Ramos (cell line): ENCODE results near the gene IZUMO4.

ENCODE experiments used
- in situ Hi-C: fragments of 300-500 bp; cut with MboI; formaldehyde crosslinking; loops from one replicate; pipeline ENCODE4 v1.14.3; 2022; ENCODE audit warnings: low sequenced_read_pairs; ENCODE audit not compliant: unreplicated experiment

IZUMO4 gene

DNA sequence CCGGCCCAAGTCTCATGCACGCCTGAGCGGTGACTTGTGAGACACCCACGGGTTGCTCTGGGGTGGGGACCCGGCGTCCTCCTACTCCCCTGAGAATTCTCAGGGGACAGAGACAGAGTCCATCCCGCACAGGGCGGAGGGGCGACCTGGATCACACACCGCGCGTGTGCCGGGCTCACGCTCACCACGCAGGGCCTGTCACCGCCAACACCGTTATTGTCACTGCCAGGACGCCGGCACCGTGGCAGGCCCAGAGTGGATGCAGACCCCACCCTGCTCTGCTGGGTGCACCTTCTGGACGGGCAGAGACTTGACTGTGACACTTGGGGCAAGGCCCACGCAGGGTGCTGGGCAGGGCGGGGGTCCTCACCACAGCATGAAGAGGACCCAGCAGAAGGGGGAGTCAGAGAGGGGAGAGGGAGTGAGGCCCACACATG, 16.8 kb upstream of the IZUMO4 start:
- in situ Hi-C loops = loop anchor here (10.0 to 25.0 kb wide), 2 partner anchors 418 to 545 kb away; partner anchors contain the start of gene TCF3

- in situ Hi-C loops = loop anchor here (10.0 to 25.0 kb wide), 2 partner anchors 418 to 544 kb away; partner anchors contain the start of gene TCF3
Measured at GRCh38 chr19:2080336-2080988, 16.3 kb upstream of the IZUMO4 start.

DNA sequence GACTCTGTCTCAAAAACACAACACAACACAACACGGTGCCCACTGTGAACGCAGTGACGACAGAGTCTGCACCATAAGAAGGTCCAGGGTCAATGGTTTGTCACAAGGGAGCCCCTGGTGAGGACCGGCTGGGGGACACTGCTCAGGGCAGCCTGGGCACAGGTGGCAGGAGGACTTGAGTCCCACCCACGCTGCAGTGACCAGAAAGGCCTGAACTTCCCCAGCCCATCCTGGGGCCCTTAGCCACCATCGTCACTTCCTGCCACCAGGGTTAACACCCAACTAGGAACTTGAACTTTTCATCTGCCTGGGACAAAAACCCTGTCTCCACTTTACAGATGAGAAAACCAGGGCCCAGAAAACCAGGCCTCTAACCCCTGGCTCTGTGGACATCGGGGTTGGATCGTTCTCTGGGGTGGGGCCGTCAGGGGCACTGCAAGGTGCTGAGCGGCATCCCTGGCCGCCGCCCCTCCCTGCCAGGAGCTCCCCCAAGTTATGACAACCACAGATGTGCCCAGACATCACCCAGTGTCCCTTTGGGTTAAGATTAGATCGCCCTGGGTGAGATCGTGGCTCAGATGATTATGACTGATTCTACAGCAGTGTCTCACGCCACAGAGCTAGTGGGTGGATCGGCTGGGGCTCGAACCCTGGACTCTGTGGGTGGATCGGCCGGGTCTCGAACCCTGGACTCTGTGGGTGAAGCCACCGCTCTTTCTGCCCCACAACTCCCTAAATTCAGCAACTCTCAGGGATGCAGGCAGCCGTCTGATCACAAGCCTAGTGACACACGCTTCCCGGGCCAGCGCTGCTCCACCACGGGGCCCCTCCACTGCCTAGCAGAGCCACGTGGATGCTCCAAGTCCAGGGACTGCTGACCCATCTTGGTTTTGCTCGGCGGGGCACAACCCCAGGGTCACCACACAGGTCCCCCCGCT, 14.6 kb upstream of the IZUMO4 start:
- in situ Hi-C loops = loop anchor here (10.0 to 25.0 kb wide), 2 partner anchors 420 to 543 kb away; partner anchors contain the start of gene TCF3

- in situ Hi-C loops = loop anchor here (10.0 to 25.0 kb wide), 2 partner anchors 421 to 541 kb away; partner anchors contain the start of gene TCF3
Measured at GRCh38 chr19:2083174-2083854, 13.4 kb upstream of the IZUMO4 start.

GRCh38 chr19:2084993-2085720, 11.6 kb upstream of the IZUMO4 start:
- in situ Hi-C loops = loop anchor here (10.0 to 25.0 kb wide), 2 partner anchors 423 to 540 kb away; partner anchors contain the start of gene TCF3

DNA sequence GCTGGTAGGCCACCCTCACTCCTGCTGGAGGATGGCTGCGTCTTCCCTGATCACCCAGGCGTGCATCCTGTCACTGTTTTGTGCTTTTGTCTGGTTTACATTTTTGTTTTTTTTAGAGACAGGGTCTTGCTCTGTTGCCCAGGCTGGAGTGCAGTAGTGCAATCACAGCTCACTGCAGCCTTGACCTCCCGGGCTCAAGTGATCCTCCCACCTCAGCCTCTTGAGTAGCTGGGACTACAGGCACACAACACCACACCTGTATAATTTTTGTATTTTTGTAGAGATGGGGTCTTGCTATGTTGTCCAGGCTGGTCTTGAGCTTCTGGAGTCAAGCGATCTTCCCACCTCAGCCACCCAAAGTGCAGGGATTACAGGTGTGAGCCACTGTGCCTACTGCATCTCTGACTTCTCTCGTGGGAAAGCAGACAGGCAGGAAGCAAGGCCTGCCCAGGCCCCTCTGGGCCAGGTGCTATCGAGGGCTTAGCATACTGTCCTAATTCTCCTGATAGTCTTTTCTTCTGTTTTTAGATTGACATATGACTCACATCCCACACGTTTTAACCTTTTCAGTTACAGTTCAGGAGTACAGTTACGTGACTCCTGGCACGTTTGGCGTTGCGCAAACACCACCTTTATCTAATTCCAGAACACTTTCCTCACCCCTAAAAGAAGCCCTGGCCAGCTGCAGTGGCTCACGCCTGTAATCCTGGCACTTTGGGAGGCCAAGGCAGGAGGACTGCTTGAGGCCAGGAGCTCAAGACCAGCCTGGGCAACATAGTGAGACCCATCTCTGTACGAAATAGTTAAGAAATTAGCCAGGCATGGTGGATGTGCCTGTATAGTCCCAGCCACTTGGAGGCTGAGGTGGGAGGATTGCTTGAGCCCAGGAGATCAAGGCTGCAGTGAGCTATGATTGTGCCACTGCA, 9.8 kb upstream of the IZUMO4 start:
- in situ Hi-C loops = loop anchor here (10.0 to 25.0 kb wide), 2 partner anchors 425 to 538 kb away; partner anchors contain the start of gene TCF3

- in situ Hi-C loops = loop anchor here (10.0 to 25.0 kb wide), 2 partner anchors 425 to 537 kb away; partner anchors contain the start of gene TCF3
Measured at GRCh38 chr19:2087621-2088100, 9.1 kb upstream of the IZUMO4 start.

DNA sequence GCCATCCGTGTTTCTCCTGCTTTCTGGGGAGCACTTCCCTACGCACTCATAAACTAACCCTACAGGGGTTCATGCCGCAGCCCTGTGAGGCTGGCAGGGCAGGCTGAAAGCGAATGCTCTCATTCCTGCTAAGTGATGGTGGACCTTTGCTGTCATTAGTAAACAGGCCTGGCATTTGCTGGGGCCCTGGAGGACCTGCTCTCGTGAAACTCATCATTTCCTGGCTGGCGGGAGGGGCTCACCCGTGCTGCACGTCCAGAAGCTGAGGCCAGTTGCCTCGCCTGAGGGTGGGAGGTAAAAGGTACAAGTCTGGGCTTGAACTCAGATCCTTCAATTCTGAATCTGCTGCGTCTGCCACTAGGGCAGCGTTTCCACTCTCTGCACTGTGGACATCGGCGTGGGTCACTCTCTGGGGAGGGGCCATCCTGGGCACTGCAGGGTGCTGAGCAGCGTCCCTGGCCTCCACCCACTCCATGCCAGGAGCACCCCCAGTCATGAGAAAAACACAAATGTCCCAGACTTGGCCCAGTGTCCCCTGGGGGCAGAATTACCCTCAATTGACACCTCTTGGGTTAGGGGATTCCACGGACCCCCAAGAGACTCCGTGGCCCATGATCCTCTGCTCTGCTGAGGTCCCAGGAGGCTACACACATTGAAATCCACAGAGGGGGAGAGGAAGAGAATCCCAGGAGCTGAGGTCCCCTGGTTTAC, 7.6 kb upstream of the IZUMO4 start:
- in situ Hi-C loops = loop anchor here (10.0 to 25.0 kb wide), 2 partner anchors 427 to 536 kb away; partner anchors contain the start of gene TCF3

GRCh38 chr19:2089727-2090053, 7.0 kb upstream of the IZUMO4 start:
- in situ Hi-C loops = loop anchor here (10.0 to 25.0 kb wide), 2 partner anchors 427 to 535 kb away; partner anchors contain the start of gene TCF3

- in situ Hi-C loops = loop anchor here (25.0 kb wide), 1 partner anchor 430 kb away; the partner anchor contains the start of gene TCF3
Measured at GRCh38 chr19:2091926-2092525, 4.7 kb upstream of the IZUMO4 start.

DNA sequence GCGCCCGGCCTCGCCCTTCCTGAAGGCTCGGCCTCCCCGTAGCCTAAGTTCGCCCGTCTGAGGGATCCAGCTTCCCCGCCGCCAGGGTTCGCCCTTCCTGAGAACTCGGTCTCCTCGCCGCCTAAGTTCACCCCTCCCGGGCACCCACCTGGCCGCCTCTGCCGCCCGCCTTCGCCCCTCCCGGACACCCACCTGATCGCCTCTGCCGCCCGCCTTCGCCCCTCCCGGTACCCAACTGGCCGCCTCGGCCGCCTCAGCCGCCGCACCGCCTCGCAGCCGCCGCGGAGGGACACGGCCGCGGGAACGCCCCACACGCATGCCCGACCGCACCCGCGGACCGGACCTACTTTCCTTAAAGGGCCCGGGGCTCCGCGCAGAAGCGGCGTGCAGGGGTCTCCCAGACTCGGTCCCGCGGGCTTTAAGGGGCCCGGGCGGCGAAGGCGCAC, 658 bp upstream of the IZUMO4 start, which contains the start of gene MOB3A:
MOB3A (minus strand) TSS at position 293 of the 446 bp plus-strand sequence. CDS start 17,766 bp downstream, outside the sequence.
- in situ Hi-C loops = loop anchor here (25.0 kb wide), 1 partner anchor 434 kb away; the partner anchor contains the start of gene TCF3

DNA sequence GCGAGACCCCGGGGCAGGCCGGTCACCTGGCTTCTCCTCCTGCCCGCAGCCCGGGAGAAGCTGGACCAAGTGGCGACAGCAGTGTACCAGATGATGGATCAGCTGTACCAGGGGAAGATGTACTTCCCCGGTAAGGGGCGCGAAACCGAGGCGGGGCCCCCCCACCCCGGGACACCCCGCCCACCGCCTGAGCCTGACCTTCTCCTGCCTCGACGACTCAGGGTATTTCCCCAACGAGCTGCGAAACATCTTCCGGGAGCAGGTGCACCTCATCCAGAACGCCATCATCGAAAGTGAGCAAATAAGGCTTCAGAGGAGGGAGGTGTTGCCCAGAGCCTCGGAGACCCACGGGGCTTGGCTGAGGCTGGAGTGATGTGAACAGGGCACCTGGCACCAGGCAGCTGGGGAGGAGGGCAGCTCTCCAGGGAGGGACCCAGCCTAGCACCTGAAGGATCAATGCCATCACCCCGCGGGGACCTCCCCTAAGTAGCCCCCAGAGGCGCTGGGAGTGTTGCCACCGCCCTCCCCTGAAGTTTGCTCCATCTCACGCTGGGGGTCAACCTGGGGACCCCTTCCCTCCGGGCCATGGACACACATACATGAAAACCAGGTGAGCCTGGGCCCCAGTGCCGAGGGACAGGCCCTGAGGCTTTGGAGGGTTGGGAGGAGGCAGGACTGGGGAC, 629 bp downstream of the IZUMO4 start:
- in situ Hi-C loops = loop anchor here (25.0 kb wide), 1 partner anchor 435 kb away; the partner anchor contains the start of gene TCF3

DNA sequence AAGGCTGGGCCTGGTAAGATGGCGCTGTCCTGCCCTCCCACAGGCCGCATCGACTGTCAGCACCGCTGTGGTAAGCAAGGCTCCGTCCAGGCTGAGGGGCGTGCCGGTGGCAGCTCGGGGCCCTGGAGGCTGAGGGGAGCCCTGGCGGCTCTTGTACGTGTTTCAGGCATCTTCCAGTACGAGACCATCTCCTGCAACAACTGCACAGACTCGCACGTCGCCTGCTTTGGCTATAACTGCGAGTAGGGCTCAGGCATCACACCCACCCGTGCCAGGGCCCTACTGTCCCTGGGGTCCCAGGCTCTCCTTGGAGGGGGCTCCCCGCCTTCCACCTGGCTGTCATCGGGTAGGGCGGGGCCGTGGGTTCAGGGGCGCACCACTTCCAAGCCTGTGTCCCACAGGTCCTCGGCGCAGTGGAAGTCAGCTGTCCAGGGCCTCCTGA, 1.2 kb downstream of the IZUMO4 start:
- in situ Hi-C loops = loop anchor here (25.0 kb wide), 1 partner anchor 436 kb away; the partner anchor contains the start of gene TCF3

DNA sequence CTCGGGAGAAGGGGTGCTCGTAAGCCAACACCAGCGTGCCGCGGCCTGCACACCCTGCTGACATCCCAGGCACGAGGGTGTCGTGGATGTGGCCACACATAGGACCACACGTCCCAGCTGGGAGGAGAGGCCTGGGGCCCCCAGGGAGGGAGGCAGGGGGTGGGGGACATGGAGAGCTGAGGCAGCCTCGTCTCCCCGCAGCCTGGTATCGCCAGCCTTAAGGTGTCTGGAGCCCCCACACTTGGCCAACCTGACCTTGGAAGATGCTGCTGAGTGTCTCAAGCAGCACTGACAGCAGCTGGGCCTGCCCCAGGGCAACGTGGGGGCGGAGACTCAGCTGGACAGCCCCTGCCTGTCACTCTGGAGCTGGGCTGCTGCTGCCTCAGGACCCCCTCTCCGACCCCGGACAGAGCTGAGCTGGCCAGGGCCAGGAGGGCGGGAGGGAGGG, 2.4 kb downstream of the IZUMO4 start:
- in situ Hi-C loops = loop anchor here (25.0 kb wide), 1 partner anchor 437 kb away; the partner anchor contains the start of gene TCF3

- in situ Hi-C loops = loop anchor here (25.0 kb wide), 1 partner anchor 438 kb away; the partner anchor contains the start of gene TCF3
Measured at GRCh38 chr19:2099937-2100718, 3.4 kb downstream of the IZUMO4 start.
